HepG2 (cell line): Measurements from ENCODE around the gene TRIM25. TPM values are rescaled to one million over a fixed set of nuclear protein-coding genes. Genes with fewer than 3 reads are reported as not detected.

ENCODE experiments used
- ADNP ChIP-seq: sonication (generic); formaldehyde crosslinking; IDR thresholded peaks from 2 replicates; pipeline ENCODE4 v1.4.0; 2020; ENCODE audit warnings: missing genetic modification reagents
- ERF ChIP-seq: IDR thresholded peaks from 2 replicates; pipeline ENCODE4 v1.6.1; 2018; ENCODE audit warnings: missing biosample characterization, missing genetic modification reagents
- IKZF4 ChIP-seq: sonication (generic); formaldehyde crosslinking; IDR thresholded peaks from 2 replicates; pipeline ENCODE4 v1.5.1; 2020; ENCODE audit warnings: borderline replicate concordance, mild to moderate bottlenecking, low read depth, missing genetic modification reagents; ENCODE audit errors: not compliant biosample characterization
- ISX ChIP-seq: sonication (generic); formaldehyde crosslinking; conservative IDR thresholded peaks from 2 replicates; pipeline ENCODE4 v1.5.0; 2020; ENCODE audit warnings: missing genetic modification reagents
- MAF1 ChIP-seq: sonication (generic); formaldehyde crosslinking; IDR thresholded peaks from 2 replicates; pipeline ENCODE4 v1.5.0; 2020; ENCODE audit warnings: missing genetic modification reagents, borderline replicate concordance
- MAFK ChIP-seq, 2 experiments: IDR thresholded peaks in 1 of 2; conservative IDR thresholded peaks in 1 of 2; 2 replicates each; pipeline ENCODE4 v1.6.1; 2011; ENCODE audit warnings: improper control_type of control experiment in 2 of 2, low read length in 2 of 2
- MIXL1 ChIP-seq: IDR thresholded peaks from 2 replicates; pipeline ENCODE4 v1.6.1; 2016
- NPAS2 ChIP-seq: sonication (generic); formaldehyde crosslinking; IDR thresholded peaks from 2 replicates; pipeline ENCODE4 v1.8.0; 2022; ENCODE audit warnings: mild to moderate bottlenecking, missing genetic modification reagents, borderline replicate concordance
- NRL ChIP-seq: sonication (generic); formaldehyde crosslinking; IDR thresholded peaks from 2 replicates; pipeline ENCODE4 v1.5.0; 2020; ENCODE audit warnings: missing genetic modification reagents, mild to moderate bottlenecking, moderate library complexity, borderline replicate concordance
- RAD21 ChIP-seq: fragments of 450-650 bp; formaldehyde crosslinking; IDR thresholded peaks from 2 replicates; pipeline ENCODE4 v1.5.0; 2020; ENCODE audit warnings: mild to moderate bottlenecking
- SP1 ChIP-seq, 2 experiments: fragments of 450-650 bp in 1 of 2; sonication (generic) in 1 of 2; formaldehyde crosslinking in 1 of 2; IDR thresholded peaks; 2 replicates each; pipeline versions ENCODE4 v1.4.0 to v1.6.1; 2016 to 2020; ENCODE audit warnings: missing genetic modification reagents in 1 of 2
- TOPORS ChIP-seq: sonication (generic); formaldehyde crosslinking; IDR thresholded peaks from 2 replicates; pipeline ENCODE4 v1.8.0; 2023; ENCODE audit warnings: mild to moderate bottlenecking, missing genetic modification reagents
- ZNF33A ChIP-seq: sonication (generic); formaldehyde crosslinking; IDR thresholded peaks from 2 replicates; pipeline ENCODE4 v1.5.1; 2020; ENCODE audit warnings: missing genetic modification reagents, mild to moderate bottlenecking, moderate library complexity, borderline replicate concordance
- ZNF781 ChIP-seq: sonication (generic); formaldehyde crosslinking; IDR thresholded peaks from 2 replicates; pipeline ENCODE4 v1.5.1; 2020; ENCODE audit warnings: borderline replicate concordance, mild to moderate bottlenecking, missing genetic modification reagents; ENCODE audit errors: not compliant biosample characterization
- ZNF816 ChIP-seq: sonication (generic); formaldehyde crosslinking; IDR thresholded peaks from 2 replicates; pipeline ENCODE4 v1.8.0; 2022; ENCODE audit warnings: missing genetic modification reagents, mild to moderate bottlenecking, borderline replicate concordance
- polyA plus RNA-seq, 8 experiments: library from polyadenylated mRNA; depleted of rRNA in 3 of 8; stranded (reverse) in 7 of 8; unstranded in 1 of 8; fragments of >200 nt; fragmentation: Illumina TruSeq in 4 of 8; extraction: Trizol in 4 of 8; gene quantifications; 2 replicates each; pipeline versions ENCODE4 v1.2.1 to v1.2.3, GENCODE V29; 2011 to 2016; ENCODE audit warnings: low read depth in 4 of 8, missing spikeins in 1 of 8, mixed read lengths in 1 of 8; ENCODE audit not compliant: insufficient read depth in 1 of 8
- total RNA-seq, 5 experiments: library from RNA; depleted of rRNA; stranded (reverse); fragments of >200 nt; fragmentation: Illumina TruSeq; extraction: Trizol; gene quantifications; 2 replicates each; pipeline ENCODE4 v1.2.3, GENCODE V29; 2016; ENCODE audit warnings: low read depth in 1 of 5
- TF ChIP-seq, protein P1 (sequence below): sonication (generic); formaldehyde crosslinking; IDR thresholded peaks from 2 replicates; pipeline ENCODE4 v1.4.0; 2020; ENCODE audit warnings: missing genetic modification reagents
- TF ChIP-seq, protein P2 (sequence below): sonication (generic); formaldehyde crosslinking; IDR thresholded peaks from 2 replicates; pipeline ENCODE4 v1.4.0; 2020; ENCODE audit warnings: missing genetic modification reagents
- TF ChIP-seq, protein P3 (sequence below): sonication (generic); formaldehyde crosslinking; IDR thresholded peaks from 2 replicates; pipeline ENCODE4 v1.4.0; 2020; ENCODE audit warnings: mild to moderate bottlenecking, missing genetic modification reagents

Gene TRIM25
- total and polyA plus RNA-seq, 2 of the 13 experiments (the other 11 are each of a cell fraction or from before 2014, with no cell fraction given), result 30.8 to 42.2 TPM

DNA sequence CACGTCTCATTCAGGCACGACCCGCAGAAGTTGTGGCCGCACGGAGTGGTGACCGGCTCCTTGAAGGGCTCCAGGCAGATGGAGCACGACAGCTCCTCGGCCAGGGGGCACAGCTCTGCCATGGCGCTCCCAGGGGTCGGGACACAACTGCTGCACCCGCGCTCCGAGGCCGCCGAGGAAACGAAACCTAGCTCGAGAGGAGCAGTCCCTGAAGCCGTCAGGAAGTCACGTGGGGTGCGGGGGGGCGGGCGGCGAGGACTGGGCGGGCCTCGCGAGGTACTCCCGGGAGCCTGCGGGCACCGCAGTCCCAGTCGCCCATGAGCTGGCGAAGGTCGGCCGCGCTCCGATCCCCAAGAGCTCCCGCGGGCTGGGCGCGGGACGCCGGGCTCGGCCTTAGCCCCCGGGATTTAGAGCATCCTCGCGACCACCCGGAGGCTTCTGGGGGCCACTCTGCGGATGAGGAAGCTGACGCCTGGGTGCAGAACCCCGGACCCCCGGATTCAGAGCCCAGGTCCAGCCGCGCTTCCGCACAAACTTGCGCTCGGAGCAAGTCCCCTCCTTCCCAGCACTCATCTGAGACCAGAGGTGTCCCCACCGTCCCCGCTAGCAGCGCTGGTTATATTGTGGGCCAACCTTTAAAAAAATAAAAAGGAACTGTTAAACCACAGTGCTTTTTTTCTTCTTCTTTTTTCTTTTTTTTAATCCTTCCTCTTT lies at the start of gene TRIM25 (continued):
- TF ChIP-seq, protein P1, sequence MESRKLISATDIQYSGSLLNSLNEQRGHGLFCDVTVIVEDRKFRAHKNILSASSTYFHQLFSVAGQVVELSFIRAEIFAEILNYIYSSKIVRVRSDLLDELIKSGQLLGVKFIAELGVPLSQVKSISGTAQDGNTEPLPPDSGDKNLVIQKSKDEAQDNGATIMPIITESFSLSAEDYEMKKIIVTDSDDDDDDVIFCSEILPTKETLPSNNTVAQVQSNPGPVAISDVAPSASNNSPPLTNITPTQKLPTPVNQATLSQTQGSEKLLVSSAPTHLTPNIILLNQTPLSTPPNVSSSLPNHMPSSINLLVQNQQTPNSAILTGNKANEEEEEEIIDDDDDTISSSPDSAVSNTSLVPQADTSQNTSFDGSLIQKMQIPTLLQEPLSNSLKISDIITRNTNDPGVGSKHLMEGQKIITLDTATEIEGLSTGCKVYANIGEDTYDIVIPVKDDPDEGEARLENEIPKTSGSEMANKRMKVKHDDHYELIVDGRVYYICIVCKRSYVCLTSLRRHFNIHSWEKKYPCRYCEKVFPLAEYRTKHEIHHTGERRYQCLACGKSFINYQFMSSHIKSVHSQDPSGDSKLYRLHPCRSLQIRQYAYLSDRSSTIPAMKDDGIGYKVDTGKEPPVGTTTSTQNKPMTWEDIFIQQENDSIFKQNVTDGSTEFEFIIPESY (CRISPR knock-in tag), result no peak
- TF ChIP-seq NRL, result no peak
- TF ChIP-seq MIXL1, result peak; percentile 45; the same call in 1 of the 2 replicates
- TF ChIP-seq ADNP, result no peak
- TF ChIP-seq ERF, result peak; percentile 80
- TF ChIP-seq ZNF33A (CRISPR knock-in tag), result no peak
- TF ChIP-seq, protein P2, sequence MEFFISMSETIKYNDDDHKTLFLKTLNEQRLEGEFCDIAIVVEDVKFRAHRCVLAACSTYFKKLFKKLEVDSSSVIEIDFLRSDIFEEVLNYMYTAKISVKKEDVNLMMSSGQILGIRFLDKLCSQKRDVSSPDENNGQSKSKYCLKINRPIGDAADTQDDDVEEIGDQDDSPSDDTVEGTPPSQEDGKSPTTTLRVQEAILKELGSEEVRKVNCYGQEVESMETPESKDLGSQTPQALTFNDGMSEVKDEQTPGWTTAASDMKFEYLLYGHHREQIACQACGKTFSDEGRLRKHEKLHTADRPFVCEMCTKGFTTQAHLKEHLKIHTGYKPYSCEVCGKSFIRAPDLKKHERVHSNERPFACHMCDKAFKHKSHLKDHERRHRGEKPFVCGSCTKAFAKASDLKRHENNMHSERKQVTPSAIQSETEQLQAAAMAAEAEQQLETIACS, result peak; percentile 17; the same call in 1 of the 2 replicates
- no peak for TF ChIP-seq NPAS2 (CRISPR knock-in tag)
- peak; percentile 11; the same call in 1 of the 2 replicates for TF ChIP-seq MAF1 (CRISPR knock-in tag)
- no peak for TF ChIP-seq SP1 (IDR thresholded peaks at IDR 0.05)
- TF ChIP-seq SP1 (CRISPR knock-in tag; IDR thresholded peaks at IDR 0.05), result peak; percentile 65
- TF ChIP-seq ZNF816 (CRISPR knock-in tag), result no peak
- TF ChIP-seq IKZF4 (CRISPR knock-in tag), result no peak
- no peak for TF ChIP-seq MAFK (conservative IDR thresholded peaks at IDR 0.05 in 1 of 2, IDR thresholded peaks at IDR 0.05 in 1 of 2; ENCODE audit: low read length in 2 of 2)
- no peak; the same call in 1 of the 2 replicates for TF ChIP-seq ISX (CRISPR knock-in tag)
- TF ChIP-seq RAD21 (CRISPR knock-in tag), result 0 out of 2 replicates have a peak, but pooled peaks have one; percentile 48
- peak; percentile 98 for TF ChIP-seq TOPORS (CRISPR knock-in tag)
- TF ChIP-seq, protein P3, sequence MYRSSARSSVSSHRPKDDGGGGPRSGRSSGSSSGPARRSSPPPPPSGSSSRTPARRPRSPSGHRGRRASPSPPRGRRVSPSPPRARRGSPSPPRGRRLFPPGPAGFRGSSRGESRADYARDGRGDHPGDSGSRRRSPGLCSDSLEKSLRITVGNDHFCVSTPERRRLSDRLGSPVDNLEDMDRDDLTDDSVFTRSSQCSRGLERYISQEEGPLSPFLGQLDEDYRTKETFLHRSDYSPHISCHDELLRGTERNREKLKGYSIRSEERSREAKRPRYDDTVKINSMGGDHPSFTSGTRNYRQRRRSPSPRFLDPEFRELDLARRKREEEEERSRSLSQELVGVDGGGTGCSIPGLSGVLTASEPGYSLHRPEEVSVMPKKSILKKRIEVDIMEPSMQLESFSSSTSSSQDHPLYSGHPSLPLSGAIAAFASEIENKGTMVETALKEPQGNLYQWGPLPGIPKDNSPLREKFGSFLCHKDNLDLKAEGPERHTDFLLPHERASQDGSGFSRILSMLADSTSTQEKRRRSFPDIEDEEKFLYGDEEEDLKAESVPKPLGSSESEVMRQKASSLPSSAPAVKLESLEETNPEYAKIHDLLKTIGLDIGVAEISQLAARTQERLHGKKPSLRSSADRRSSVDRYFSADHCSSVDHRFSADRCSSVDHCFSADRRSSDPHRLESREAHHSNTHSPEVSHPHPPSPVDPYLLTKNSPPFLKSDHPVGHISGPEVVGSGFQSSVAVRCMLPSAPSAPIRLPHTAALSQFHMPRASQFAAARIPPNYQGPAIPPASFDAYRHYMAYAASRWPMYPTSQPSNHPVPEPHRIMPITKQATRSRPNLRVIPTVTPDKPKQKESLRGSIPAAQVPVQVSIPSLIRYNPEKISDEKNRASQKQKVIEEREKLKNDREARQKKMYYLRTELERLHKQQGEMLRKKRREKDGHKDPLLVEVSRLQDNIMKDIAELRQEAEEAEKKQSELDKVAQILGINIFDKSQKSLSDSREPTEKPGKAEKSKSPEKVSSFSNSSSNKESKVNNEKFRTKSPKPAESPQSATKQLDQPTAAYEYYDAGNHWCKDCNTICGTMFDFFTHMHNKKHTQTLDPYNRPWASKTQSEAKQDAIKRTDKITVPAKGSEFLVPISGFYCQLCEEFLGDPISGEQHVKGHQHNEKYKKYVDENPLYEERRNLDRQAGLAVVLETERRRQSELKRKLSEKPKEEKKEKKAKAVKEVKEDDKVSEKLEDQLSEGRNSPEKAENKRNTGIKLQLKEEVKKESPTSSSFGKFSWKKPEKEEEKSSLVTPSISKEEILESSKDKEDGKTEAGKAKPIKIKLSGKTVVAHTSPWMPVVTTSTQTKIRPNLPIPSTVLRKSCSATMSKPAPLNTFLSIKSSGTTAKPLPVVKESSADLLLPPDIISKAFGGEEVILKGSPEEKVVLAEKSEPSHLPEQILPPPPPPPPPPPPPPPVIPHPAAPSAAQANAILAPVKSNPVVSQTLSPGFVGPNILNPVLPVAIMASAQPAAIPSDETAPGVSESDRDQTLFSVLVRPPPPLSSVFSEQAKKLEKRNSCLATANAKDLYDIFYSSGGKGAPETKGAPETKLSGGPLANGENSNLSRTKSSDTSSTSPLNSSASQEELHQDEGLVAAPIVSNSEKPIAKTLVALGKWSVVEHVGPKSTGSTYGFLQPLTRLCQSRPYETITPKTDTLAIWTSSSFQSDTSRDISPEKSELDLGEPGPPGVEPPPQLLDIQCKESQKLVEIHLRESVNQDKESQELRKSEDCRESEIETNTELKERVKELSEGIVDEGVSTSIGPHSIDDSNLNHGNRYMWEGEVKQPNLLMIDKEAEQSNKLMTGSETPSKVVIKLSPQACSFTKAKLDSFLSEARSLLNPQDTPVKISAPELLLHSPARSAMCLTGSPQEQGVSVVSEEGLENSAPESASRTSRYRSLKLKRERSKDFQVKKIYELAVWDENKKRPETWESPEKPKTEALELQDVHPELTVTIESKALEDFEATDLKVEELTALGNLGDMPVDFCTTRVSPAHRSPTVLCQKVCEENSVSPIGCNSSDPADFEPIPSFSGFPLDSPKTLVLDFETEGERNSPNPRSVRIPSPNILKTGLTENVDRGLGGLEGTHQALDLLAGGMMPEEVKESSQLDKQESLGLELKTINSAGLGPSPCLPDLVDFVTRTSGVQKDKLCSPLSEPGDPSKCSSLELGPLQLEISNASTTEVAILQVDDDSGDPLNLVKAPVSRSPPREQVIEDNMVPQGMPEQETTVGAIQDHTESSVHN (CRISPR knock-in tag), result peak; percentile 22; the same call in 1 of the 2 replicates
- peak; percentile 28 for TF ChIP-seq ZNF781 (CRISPR knock-in tag)
